Transverse colon (tissue), 3 donors: Measurements from ENCODE around the gene AFG1L.

ENCODE experiments used
- EP300 ChIP-seq: sonication (generic); formaldehyde crosslinking; IDR thresholded peaks from one replicate; pipeline ENCODE4 v1.6.1; 2017; ENCODE audit warnings: antibody characterized with exemption, low read depth
- POLR2AphosphoS5 ChIP-seq, 3 donors: sonication (generic); formaldehyde crosslinking; IDR thresholded peaks; one replicate each; pipeline ENCODE4 v1.6.1; 2016; ENCODE audit warnings: antibody characterized with exemption in 3 of 3

- TF ChIP-seq EP300, result no peak
- TF ChIP-seq POLR2AphosphoS5 (IDR thresholded peaks at IDR 0.05), result no peak
These were observed 20.3 kb upstream of the AFG1L start for GRCh38 chr6:108274546-108274945.
